A673 (cell line): ENCODE results near the gene ZNF669. TPM values are rescaled to one million over a fixed set of nuclear protein-coding genes. Genes with fewer than 3 reads are reported as not detected.

ENCODE experiments used
- BruUV-seq: library from RNA; stranded (reverse); fragments of 400-500 nt; replicated peaks from 2 replicates; lab custom pipeline; 2021; lab: Mats Ljungman, UMichigan
- CTCF ChIA-PET: fragments of 300-600 bp; sonication (Branson Sonifier 250); formaldehyde crosslinking; loops from one replicate; lab custom pipeline; 2022; ENCODE audit warnings: antibody characterized with exemption; lab: Charles Lee
- POLR2A ChIA-PET: fragments of 300-600 bp; sonication (Branson Sonifier 250); formaldehyde crosslinking; loops from one replicate; lab custom pipeline; 2022; ENCODE audit warnings: antibody characterized with exemption; ENCODE audit not compliant: low non-redundant PET; lab: Charles Lee
- DNase-seq: peaks from one replicate; pipeline ENCODE4 v3.0.0-alpha.2; 2015; ENCODE audit warnings: low spot score
- H3K27ac ChIP-seq: fragments of 200-600 bp; sonication (generic); 2 replicates; pipeline ENCODE4 v1.5.1; 2016; ENCODE audit warnings: mixed run types, low read depth, mild to moderate bottlenecking, mixed read lengths, antibody characterized with exemption, low read length; ENCODE audit not compliant: poor library complexity, severe bottlenecking
- H3K27me3 ChIP-seq: fragments of 200-600 bp; sonication (generic); replicated peaks from 2 replicates; pipeline ENCODE4 v1.6.1; 2017; ENCODE audit warnings: mixed run types, low read depth, mild to moderate bottlenecking, mixed read lengths, antibody characterized with exemption, low read length; ENCODE audit not compliant: insufficient read depth, poor library complexity
- H3K36me3 ChIP-seq: fragments of 200-600 bp; sonication (generic); 2 replicates; pipeline ENCODE4 v1.6.1; 2016; ENCODE audit warnings: mixed run types, mild to moderate bottlenecking, mixed read lengths, antibody characterized with exemption, low read length; ENCODE audit not compliant: insufficient read depth, poor library complexity, severe bottlenecking
- H3K4me1 ChIP-seq: fragments of 200-600 bp; sonication (generic); 2 replicates; pipeline ENCODE4 v1.6.1; 2017; ENCODE audit warnings: mixed run types, mild to moderate bottlenecking, mixed read lengths, antibody characterized with exemption, low read length; ENCODE audit not compliant: insufficient read depth, poor library complexity, severe bottlenecking
- H3K4me3 ChIP-seq: fragments of 200-600 bp; sonication (generic); 2 replicates; pipeline ENCODE4 v1.5.1; 2016; ENCODE audit warnings: low read depth, mixed run types, mild to moderate bottlenecking, mixed read lengths, low read length; ENCODE audit not compliant: poor library complexity, severe bottlenecking
- H3K9me3 ChIP-seq: fragments of 200-600 bp; sonication (generic); 2 replicates; pipeline ENCODE4 v1.6.1; 2016; ENCODE audit warnings: mixed run types, low read depth, mild to moderate bottlenecking, mixed read lengths, antibody characterized with exemption, low read length; ENCODE audit not compliant: poor library complexity, severe bottlenecking
- EZH2 ChIP-seq: fragments of 200-600 bp; sonication (generic); IDR thresholded peaks from 2 replicates; pipeline ENCODE4 v1.6.1; 2017; ENCODE audit warnings: borderline replicate concordance, low read depth, mild to moderate bottlenecking, mixed read lengths, antibody characterized with exemption, low read length; ENCODE audit not compliant: poor library complexity, severe bottlenecking
- intact Hi-C: fragments of 100-400 bp; cut with micrococcal nuclease; formaldehyde crosslinking; loops from one replicate; pipeline ENCODE4 v1.10.0; 2022; ENCODE audit not compliant: unreplicated experiment
- total RNA-seq: library from RNA; stranded (reverse); gene quantifications from 2 replicates; pipeline ENCODE4 v1.2.3, GENCODE V29; 2021
- TF ChIP-seq, protein P1 (sequence below): fragments of 300-800, 200-600 bp; sonication (generic); conservative IDR thresholded peaks from 2 replicates; pipeline ENCODE4 v1.5.1; 2017; ENCODE audit warnings: low read depth, mild to moderate bottlenecking, antibody characterized with exemption, low read length, moderate library complexity, mixed read lengths

The ZNF669 gene
- total RNA-seq, 1 experiment from 2014 or later: 13.3 TPM

DNA sequence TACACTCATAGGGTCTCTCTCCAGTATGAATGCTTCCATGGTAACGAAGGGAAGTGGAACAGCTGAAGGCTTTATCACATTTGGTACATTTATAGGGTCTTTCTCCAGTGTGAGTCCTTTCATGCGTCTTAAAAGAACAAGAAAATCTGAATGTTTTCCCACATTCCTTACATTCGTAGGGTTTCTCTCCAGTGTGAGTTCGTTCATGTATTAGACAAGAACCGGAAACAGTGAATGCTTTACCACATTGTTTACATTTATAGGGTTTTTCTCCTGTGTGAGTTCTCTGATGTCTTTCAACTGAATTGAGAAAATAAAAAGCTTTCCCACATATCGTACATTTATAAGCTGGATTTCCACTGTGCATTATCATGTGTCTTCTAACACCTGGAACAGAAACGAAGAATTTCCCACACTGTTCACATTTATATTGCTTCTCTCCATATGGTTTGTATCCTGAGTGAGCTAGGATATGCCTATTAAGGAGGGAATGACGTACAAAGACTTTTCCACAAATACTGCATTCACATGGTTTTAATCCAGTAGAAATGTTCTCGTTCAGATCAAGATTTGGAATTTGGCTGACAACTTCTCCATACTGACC is 3.4 kb downstream of the ZNF669 start:
- DNase-seq: no peak
- ChIA-PET CTCF (no interaction called here), POLR2A (no interaction called here)
- Histone ChIP-seq H3K27ac (no peak overlapping the region), H3K4me3 (no peak overlapping the region), H3K9me3 (peaks cover 39% of the 10 kb centered on the region), H3K27me3 (no peaks in the 10 kb centered on the region), H3K36me3 (peaks cover 44% of the 10 kb centered on the region), H3K4me1 (no peaks in the 10 kb centered on the region)
- no TSS peak for BruUV-seq
- TF ChIP-seq EZH2: no peak
- TF ChIP-seq, protein P1, sequence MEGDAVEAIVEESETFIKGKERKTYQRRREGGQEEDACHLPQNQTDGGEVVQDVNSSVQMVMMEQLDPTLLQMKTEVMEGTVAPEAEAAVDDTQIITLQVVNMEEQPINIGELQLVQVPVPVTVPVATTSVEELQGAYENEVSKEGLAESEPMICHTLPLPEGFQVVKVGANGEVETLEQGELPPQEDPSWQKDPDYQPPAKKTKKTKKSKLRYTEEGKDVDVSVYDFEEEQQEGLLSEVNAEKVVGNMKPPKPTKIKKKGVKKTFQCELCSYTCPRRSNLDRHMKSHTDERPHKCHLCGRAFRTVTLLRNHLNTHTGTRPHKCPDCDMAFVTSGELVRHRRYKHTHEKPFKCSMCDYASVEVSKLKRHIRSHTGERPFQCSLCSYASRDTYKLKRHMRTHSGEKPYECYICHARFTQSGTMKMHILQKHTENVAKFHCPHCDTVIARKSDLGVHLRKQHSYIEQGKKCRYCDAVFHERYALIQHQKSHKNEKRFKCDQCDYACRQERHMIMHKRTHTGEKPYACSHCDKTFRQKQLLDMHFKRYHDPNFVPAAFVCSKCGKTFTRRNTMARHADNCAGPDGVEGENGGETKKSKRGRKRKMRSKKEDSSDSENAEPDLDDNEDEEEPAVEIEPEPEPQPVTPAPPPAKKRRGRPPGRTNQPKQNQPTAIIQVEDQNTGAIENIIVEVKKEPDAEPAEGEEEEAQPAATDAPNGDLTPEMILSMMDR: no peak
- intact Hi-C loops: no loop called here

DNA sequence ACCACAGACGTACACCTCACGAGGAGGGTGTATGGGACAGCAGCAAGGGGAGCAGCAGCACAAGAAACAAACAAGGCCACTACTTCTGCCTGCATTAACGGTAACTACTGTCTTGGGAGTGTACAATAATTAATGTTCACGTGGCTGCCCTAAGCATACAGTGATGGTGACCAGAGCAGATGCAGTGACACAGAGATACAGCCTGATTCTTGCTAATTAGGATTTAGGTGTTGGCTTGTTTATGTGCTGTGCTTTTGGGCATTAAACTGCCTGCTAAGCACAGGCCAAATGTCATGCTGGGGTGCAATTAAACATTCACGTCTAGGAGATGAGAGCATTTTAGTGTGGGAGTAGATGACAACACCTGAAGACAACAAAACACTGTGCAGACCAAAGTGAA is 7.2 kb downstream of the ZNF669 start:
- intact Hi-C loops: no loop called here

DNA sequence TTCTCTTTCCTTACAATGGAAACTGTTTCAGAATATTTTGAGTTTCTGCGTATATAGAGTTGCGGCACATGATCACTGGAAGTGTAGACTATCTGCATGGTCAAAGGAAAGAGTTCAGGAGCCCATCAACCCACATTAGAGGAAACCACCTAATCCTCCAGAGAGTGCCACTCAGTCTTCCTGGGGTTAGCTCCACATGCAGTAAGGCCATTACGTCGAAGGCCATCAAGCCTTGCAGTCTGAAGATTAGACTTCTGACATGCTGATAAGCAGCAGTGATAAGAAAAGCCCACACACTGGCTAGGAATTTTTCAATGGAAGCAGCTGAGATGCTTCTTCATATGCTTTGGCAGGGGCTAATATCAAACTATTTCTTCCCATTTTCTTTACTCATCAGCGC is 7.6 kb downstream of the ZNF669 start:
- intact Hi-C loops: no loop called here

More for the DNA sequence above, 7.2 kb downstream of the ZNF669 start:
- Histone ChIP-seq H3K9me3 (peaks cover 26% of the 10 kb centered on the region), H3K4me1 (no peaks in the 10 kb centered on the region), H3K4me3 (no peak overlapping the region), H3K36me3 (peaks cover 38% of the 10 kb centered on the region), H3K27ac (no peak overlapping the region), H3K27me3 (no peaks in the 10 kb centered on the region)
- no peak for DNase-seq
- no peak for TF ChIP-seq EZH2
- TF ChIP-seq, protein P1: no peak
- CTCF ChIA-PET: no interaction called here
- POLR2A ChIA-PET: no interaction called here
- no TSS peak for BruUV-seq

More for the DNA sequence above, 7.6 kb downstream of the ZNF669 start:
- CTCF ChIA-PET: no interaction called here
- POLR2A ChIA-PET: no interaction called here
- BruUV-seq: no TSS peak
- Histone ChIP-seq H3K27ac (no peak overlapping the region), H3K36me3 (peaks cover 34% of the 10 kb centered on the region), H3K9me3 (peaks cover 22% of the 10 kb centered on the region), H3K27me3 (no peaks in the 10 kb centered on the region), H3K4me3 (no peak overlapping the region), H3K4me1 (no peaks in the 10 kb centered on the region)
- no peak for DNase-seq
- no peak for TF ChIP-seq EZH2
- TF ChIP-seq, protein P1: no peak
